Immature natural killer cell (primary cell): ENCODE results near the gene KCNH3. TPM values are rescaled to one million over a fixed set of nuclear protein-coding genes. Genes with fewer than 3 reads are reported as not detected.
"Not testable (repeated sequence)": the region's sequence is repeated elsewhere in the genome, so short reads cannot be mapped to it uniquely, and the experiment has no call there.

ENCODE experiments used
- DNase-seq, 3 donors: peaks; one replicate each; pipeline ENCODE4 v3.0.0; 2022; ENCODE audit warnings: mixed read lengths in 1 of 3
- H3K27ac Mint-ChIP-seq, 6 donors: one replicate each; pipeline ENCODE4 v1.8.0; 2020; ENCODE audit warnings: mixed read lengths in 6 of 6, mild to moderate bottlenecking in 5 of 6, inconsistent platforms in 4 of 6, moderate library complexity in 3 of 6
- H3K27me3 Mint-ChIP-seq, 3 donors: one replicate each; pipeline ENCODE4 v1.8.0; 2020 to 2021; ENCODE audit warnings: low read depth in 3 of 3, mild to moderate bottlenecking in 3 of 3, mixed read lengths in 3 of 3, moderate library complexity in 3 of 3, inconsistent platforms in 1 of 3
- H3K36me3 Mint-ChIP-seq, 3 donors: one replicate each; pipeline ENCODE4 v1.8.0; 2020; ENCODE audit warnings: mixed read lengths in 3 of 3, inconsistent platforms in 2 of 3, mild to moderate bottlenecking in 2 of 3
- H3K4me1 Mint-ChIP-seq, 2 donors: one replicate each; pipeline ENCODE4 v1.8.0; 2020; ENCODE audit warnings: inconsistent platforms in 2 of 2, mild to moderate bottlenecking in 2 of 2, mixed read lengths in 2 of 2, moderate library complexity in 1 of 2
- H3K4me3 Mint-ChIP-seq, 5 donors: one replicate each; pipeline ENCODE4 v1.8.0; 2020; ENCODE audit warnings: mild to moderate bottlenecking in 5 of 5, mixed read lengths in 5 of 5, inconsistent platforms in 3 of 5, moderate library complexity in 3 of 5
- H3K9me3 Mint-ChIP-seq, 6 donors: one replicate each; pipeline ENCODE4 v1.8.0; 2020; ENCODE audit warnings: mild to moderate bottlenecking in 6 of 6, mixed read lengths in 6 of 6, inconsistent platforms in 4 of 6, moderate library complexity in 3 of 6
- polyA plus RNA-seq, 3 donors: library from polyadenylated mRNA; unstranded; fragments of 300-500 nt; fragmentation: Illumina TruSeq; gene quantifications; one replicate each; pipeline ENCODE4 v1.2.3, GENCODE V29; 2021

The KCNH3 gene
- polyA plus RNA-seq, 3 donors from 2014 or later = 0.96 to 1.1 TPM; not detected in 1

DNA sequence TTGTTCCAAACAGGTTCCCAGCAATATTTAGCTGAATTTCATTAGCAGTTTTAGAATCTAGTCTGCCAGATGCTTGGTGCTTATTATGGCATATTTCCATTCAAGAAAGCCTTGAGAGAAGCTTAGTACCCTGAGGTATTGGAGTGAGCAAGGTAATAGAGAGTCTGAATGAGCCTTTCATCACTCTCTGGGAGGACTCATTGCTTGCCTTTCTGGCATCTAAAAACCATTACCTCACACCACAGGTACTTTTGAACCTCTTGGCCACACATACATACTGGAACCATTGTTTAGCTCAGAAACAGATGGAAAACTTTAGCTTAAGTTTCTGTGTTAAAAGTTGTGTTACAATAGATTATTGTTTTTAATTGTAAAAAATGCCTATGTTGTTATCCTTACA, 27.4 kb upstream of the KCNH3 start:
- Mint-ChIP-seq H3K4me1 (no peaks in the 10 kb centered on the region), H3K27me3 (no peaks in the 10 kb centered on the region), H3K4me3 (no peak overlapping the region), H3K27ac (no peak overlapping the region), H3K9me3 (no peaks in the 10 kb centered on the region), H3K36me3 (peaks cover 0 to 7% (median 3%) of the 10 kb centered on the region in 3 donors)
- no peak for DNase-seq

DNA sequence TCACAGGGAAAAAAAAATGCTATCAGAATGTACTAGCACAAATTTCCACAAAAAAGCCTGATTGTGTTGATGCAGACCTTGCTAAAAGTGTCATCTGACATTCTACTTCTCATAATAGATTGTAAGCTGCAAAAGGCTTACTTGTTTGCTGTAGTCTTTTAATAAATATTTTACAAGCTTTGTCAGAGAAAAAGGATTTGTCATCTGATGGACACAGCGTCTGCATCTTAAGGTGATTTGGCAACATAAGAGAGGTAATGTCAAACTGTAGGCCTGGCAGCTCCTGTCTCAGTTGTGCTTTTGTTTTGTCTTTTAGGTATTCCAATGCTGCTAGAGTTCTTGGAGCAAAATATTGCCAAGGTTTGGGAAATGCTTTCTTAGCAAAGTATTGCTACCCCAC, 26.3 kb upstream of the KCNH3 start:
- H3K4me3 Mint-ChIP-seq = no peak overlapping the region
- no peaks in the 10 kb centered on the region for H3K9me3 Mint-ChIP-seq
- no peak overlapping the region for H3K27ac Mint-ChIP-seq
- H3K4me1 Mint-ChIP-seq = no peaks in the 10 kb centered on the region
- no peak for DNase-seq
- H3K36me3 Mint-ChIP-seq = peaks cover 0 to 4% (median 3%) of the 10 kb centered on the region in 3 donors
- no peaks in the 10 kb centered on the region for H3K27me3 Mint-ChIP-seq

DNA sequence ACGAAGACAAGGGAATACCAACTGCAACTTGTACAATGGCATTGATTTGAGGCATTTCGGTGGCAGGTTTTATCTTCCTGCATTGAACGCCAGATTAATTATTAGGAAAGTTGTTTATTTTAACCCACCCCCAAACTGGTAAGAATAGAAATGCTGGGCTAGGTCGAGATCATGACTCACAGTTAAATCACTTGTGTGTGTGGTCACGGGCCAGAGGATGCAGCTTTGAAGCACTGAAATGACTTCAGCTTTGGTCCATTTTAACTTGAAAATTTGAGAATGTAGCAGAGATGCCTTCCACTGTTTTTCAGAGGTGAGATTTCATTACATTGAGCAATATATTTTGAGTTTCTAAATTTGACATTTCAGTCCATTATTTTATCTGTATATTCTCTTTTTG, 23.6 kb upstream of the KCNH3 start:
- Mint-ChIP-seq H3K9me3 (no peaks in the 10 kb centered on the region), H3K36me3 (peaks cover 1 to 8% (median 4%) of the 10 kb centered on the region in 3 donors), H3K27ac (no peak overlapping the region), H3K4me3 (no peak overlapping the region), H3K4me1 (no peaks in the 10 kb centered on the region), H3K27me3 (no peaks in the 10 kb centered on the region)
- no peak for DNase-seq

DNA sequence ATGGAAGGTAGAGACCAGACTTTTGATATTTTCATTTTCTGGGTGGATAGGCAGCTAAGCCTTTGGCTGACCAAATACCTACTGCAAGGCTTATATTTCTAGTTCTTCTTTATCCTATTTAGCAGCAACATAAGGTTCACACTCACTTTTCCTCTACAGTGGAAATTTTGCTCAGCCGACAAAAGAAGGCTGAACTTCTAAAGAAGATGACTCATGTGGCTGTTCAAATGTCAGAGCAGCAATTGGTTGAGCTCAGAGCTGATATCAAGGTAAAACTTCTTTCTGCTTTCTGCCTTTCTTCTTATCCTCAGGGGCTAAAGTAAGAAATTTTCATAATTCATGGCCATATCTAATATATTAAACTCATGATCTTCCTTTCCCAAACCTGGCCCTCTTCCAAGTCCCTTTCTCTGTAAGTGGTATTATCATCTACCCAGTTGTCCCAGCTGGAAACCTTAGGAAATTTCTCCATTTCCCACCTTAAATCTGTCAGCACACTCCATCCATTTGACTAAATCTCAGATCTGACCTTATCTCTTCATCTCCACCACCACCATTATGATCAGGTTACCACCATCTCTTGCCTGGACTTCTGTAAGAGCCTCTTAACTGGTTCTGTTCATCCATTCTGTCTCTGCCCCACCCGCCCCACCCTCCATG, 19.8 kb upstream of the KCNH3 start:
- DNase-seq = no peak
- Mint-ChIP-seq H3K4me3 (no peak overlapping the region), H3K9me3 (no peaks in the 10 kb centered on the region), H3K27me3 (no peaks in the 10 kb centered on the region), H3K36me3 (peaks cover 3 to 20% (median 12%) of the 10 kb centered on the region in 3 donors), H3K4me1 (no peaks in the 10 kb centered on the region), H3K27ac (no peak overlapping the region)

DNA sequence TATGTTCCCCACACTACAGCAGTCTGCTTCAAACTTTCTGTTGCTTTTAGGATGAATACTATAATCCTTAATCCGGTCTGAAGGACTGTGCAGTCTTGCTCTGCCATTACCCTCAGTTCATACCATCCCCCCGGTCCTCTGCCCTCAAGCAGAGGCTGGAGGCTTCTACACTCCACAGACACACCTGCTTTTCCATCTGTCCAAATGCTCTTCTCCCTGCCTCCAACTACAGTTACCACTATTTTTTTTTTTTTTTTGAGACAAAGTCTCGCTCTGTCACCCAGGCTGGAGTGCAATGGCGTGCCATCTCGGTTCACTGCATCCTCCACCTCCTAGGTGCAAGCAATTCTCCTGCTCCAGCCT, 19.3 kb upstream of the KCNH3 start:
- Mint-ChIP-seq H3K27me3 (no peaks in the 10 kb centered on the region), H3K27ac (no peak overlapping the region)
- no peak for DNase-seq

DNA sequence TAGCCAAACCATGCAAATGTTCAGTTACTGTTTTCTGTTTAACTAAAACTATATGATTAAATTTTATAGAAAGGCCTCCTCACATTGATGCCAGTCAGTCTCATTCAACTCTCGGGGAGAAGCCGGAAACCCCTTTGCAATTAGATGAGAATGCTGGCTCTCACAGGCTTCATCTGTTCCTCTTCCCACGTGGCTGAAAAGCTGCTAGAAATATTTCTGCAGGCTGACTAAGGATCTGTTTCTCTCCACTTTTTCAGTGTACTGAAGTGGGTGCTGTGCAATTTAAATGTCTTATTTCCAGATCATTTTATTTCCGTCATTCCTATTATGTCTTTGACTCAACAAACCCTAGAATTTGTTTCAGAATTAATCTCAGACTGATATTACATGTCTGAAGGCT, 17.4 kb upstream of the KCNH3 start:
- no peak for DNase-seq
- no peaks in the 10 kb centered on the region for H3K27me3 Mint-ChIP-seq
- H3K4me3 Mint-ChIP-seq = no peak overlapping the region
- no peaks in the 10 kb centered on the region for H3K4me1 Mint-ChIP-seq
- no peaks in the 10 kb centered on the region for H3K9me3 Mint-ChIP-seq
- H3K27ac Mint-ChIP-seq = no peak overlapping the region
- H3K36me3 Mint-ChIP-seq = peaks cover 18 to 25% (median 18%) of the 10 kb centered on the region in 3 donors

More for the DNA sequence above, 19.3 kb upstream of the KCNH3 start:
- Mint-ChIP-seq H3K36me3 (peaks cover 3 to 20% (median 12%) of the 10 kb centered on the region in 3 donors), H3K4me3 (no peak overlapping the region), H3K4me1 (no peaks in the 10 kb centered on the region), H3K9me3 (no peaks in the 10 kb centered on the region)

DNA sequence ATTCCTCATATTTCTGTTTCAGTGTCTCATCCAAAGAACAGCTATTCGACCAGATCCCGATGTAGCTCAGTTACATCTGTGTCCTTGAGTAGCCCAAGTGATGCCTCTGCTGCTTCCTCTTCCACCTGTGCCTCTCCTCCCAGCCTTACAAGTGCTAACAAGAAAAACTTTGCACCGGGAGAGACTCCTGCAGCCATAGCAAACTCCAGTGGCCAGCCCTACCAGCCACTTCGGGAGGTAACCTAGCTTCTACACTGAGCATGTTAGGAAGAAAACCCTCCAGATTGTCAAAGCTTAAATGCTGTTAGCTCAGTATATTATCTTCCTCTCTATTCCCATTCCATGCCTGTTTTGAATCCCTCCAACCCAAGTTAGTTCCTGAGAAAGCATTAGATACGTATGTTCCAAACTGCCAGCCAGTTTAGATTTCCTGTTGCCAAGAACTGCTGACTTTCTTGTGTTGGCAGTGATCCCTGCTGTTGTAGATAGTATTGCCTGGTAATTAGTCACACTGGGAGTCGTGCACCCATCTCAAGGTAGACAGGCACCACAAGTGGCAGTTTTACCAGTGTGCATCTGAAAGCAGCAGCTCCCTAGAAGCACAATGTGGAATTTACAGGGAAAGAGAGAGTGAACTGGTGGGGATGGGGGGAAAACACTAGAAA, 14.0 kb upstream of the KCNH3 start:
- DNase-seq = no peak
- no peaks in the 10 kb centered on the region for H3K9me3 Mint-ChIP-seq
- H3K27ac Mint-ChIP-seq = peak overlapping the region in 1 of 6 donors; percentile 10
- no peak overlapping the region for H3K4me3 Mint-ChIP-seq
- peaks cover 24 to 29% (median 26%) of the 10 kb centered on the region in 3 donors for H3K36me3 Mint-ChIP-seq
- peaks cover 0 to 1% (median 0%) of the 10 kb centered on the region in 3 donors for H3K27me3 Mint-ChIP-seq
- H3K4me1 Mint-ChIP-seq = no peaks in the 10 kb centered on the region

DNA sequence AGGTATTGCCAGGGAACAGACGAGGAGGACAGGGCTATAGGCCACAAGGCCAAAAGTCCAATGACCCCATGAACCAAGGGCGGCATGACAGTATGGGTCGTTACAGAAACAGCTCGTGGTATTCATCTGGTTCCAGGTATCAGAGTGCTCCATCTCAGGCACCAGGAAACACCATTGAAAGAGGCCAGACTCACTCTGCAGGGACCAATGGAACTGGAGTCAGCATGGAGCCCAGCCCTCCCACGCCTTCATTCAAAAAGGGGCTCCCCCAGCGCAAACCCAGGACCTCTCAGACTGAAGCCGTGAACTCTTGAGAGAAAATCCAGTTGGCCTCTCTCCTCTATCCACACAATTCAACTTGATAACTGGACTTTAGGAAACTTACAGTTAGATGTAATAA, 12.9 kb upstream of the KCNH3 start:
- H3K4me3 Mint-ChIP-seq = no peak overlapping the region
- H3K27ac Mint-ChIP-seq = no peak overlapping the region
- no peaks in the 10 kb centered on the region for H3K9me3 Mint-ChIP-seq
- peaks cover 21 to 26% (median 25%) of the 10 kb centered on the region in 3 donors for H3K36me3 Mint-ChIP-seq
- no peak for DNase-seq
- no peaks in the 10 kb centered on the region for H3K4me1 Mint-ChIP-seq
- H3K27me3 Mint-ChIP-seq = peaks cover 0 to 1% (median 0%) of the 10 kb centered on the region in 3 donors

DNA sequence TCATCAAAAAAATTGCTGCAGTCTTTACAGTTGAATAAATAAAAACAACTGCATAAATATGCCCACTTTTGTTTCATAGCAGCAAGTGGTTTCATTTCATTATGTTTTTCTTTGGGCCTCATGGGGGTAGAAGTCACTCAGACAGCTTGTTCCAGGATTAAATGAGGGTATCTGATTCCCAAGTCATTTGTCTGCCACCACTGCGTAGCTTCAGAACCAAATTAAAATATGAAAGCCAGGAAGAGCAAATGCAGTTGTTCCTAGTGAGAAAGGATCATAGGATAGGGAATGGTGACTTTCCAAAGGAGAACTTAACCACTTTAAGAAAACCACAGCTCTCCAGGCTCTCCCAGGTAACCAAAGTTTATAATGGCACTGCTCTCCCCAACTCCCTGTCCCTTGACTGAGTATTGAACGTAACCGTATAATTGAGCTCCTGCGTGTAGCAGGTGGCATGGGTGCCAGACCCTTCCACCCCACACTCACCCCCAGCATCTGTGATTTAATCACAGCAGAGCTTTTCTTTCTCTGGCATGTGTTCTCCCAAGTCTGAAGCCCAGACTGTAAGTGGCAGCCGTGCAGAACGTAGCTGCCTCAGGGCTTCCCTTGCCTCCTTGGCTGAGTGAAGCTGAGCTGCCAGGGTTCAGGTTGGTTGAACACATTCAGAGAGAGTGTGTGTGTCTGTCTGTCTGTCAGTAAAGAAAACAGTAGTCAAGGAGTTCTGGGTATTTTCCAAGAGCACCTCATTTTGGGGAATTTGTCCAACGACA, 11.3 kb upstream of the KCNH3 start:
- no peaks in the 10 kb centered on the region for H3K9me3 Mint-ChIP-seq
- peaks cover 18 to 25% (median 19%) of the 10 kb centered on the region in 3 donors for H3K36me3 Mint-ChIP-seq
- H3K4me3 Mint-ChIP-seq = no peak overlapping the region
- DNase-seq = no peak
- no peak overlapping the region for H3K27ac Mint-ChIP-seq
- peaks cover 0 to 1% (median 0%) of the 10 kb centered on the region in 3 donors for H3K27me3 Mint-ChIP-seq
- no peaks in the 10 kb centered on the region for H3K4me1 Mint-ChIP-seq

DNA sequence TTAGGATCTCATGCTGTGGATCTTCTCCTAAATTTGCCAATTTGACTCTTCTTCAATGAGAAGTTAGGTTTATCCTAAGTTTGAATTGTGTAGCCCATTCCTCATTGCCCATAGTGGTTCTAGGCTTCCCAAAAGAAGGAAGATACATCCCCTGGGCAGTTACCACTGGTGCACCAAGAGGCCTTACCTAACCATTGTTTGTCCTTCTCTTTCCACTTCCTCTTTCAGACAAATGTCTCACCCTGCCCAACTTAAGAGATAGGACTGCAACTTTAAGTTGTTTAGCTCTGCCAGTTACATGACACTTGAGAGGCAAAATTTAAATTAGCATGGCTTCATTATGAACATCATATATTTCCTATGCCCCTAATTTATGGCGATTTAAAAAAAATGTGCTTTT, 9.4 kb upstream of the KCNH3 start:
- peaks cover 0 to 1% (median 0%) of the 10 kb centered on the region in 3 donors for H3K27me3 Mint-ChIP-seq
- H3K27ac Mint-ChIP-seq = no peak overlapping the region

DNA sequence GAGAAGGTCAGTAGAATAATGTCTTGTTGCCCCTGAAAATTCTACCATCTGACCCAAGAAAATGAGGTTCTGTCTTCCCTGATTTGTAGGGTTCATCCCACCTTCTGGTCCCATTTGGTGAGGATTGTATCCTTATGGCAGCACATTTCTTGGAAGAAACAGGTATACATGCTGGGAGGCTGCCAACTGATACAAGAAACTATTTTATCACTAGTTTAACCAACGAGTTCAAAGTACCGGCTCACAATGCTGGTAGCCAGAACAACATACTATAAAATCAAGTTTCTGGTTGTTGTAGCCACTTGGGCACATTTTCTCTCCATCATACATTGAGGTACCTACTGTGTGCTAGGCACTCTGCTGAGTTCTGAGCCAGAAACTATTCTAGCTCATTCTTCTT, 7.1 kb upstream of the KCNH3 start:
- Mint-ChIP-seq H3K4me1 (no peaks in the 10 kb centered on the region), H3K36me3 (peaks cover 3 to 9% (median 5%) of the 10 kb centered on the region in 3 donors), H3K4me3 (no peak overlapping the region), H3K9me3 (no peaks in the 10 kb centered on the region), H3K27me3 (peaks cover 2 to 6% (median 3%) of the 10 kb centered on the region in 3 donors), H3K27ac (no peak overlapping the region)
- no peak for DNase-seq

More for the DNA sequence above, 9.4 kb upstream of the KCNH3 start:
- Mint-ChIP-seq H3K4me1 (no peaks in the 10 kb centered on the region), H3K36me3 (peaks cover 14 to 25% (median 15%) of the 10 kb centered on the region in 3 donors), H3K4me3 (no peak overlapping the region), H3K9me3 (no peaks in the 10 kb centered on the region)
- DNase-seq = no peak

DNA sequence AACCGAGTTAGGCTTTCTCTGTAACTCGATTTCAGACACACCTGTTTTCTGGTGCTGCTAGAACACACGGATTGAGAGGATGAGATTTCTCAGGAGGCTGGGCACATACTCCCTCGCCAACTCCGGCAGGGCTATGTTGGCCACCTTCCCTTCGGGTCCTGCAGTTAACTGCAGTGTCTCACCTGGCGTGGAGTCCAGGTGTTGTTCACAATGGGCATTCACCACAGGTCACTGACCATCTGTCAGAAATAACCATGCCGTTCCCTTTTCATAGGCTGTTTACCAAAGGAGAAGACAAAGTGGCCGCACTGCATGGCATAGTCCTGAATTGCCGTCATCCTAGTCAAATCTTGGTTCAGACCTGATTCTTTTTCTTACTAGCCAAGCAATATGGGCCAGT, 5.5 kb upstream of the KCNH3 start:
- peaks cover 0 to 2% (median 0%) of the 10 kb centered on the region in 6 donors for H3K9me3 Mint-ChIP-seq

DNA sequence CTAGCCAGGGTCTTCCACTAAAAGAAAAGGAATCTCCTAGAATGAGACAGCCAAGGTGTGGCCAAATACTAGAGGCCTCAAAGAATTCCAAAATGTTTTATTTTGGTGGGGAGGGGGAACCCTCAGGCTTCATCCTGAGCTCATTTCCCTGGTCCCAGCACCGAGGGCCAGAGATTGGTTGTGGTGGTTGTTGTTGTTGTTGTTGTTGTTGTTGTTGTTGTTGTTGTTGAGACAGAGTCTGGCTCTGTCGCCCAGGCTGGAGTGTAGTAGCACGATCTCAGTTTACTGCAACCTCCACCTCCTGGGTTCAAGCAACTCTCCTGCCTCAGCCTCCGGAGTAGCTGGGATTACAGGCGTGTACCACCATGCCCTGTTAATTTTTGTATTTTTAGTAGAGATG, 4.7 kb upstream of the KCNH3 start:
- not testable (repeated sequence) for H3K27ac Mint-ChIP-seq, H3K9me3 Mint-ChIP-seq, DNase-seq, H3K36me3 Mint-ChIP-seq
- Mint-ChIP-seq H3K4me1 (peaks cover 8 to 10% of the 10 kb centered on the region in 2 donors), H3K4me3 (peak overlapping the region in 1 of 5 donors; percentile 45), H3K27me3 (peaks cover 10 to 14% (median 12%) of the 10 kb centered on the region in 3 donors)

More for the DNA sequence above, 5.5 kb upstream of the KCNH3 start:
- no peak overlapping the region for H3K27ac Mint-ChIP-seq
- H3K27me3 Mint-ChIP-seq = peaks cover 10 to 13% (median 12%) of the 10 kb centered on the region in 3 donors
- H3K4me1 Mint-ChIP-seq = peaks cover 8 to 10% of the 10 kb centered on the region in 2 donors
- no peak overlapping the region for H3K4me3 Mint-ChIP-seq
- no peak for DNase-seq
- peaks cover 0 to 3% (median 2%) of the 10 kb centered on the region in 3 donors for H3K36me3 Mint-ChIP-seq

DNA sequence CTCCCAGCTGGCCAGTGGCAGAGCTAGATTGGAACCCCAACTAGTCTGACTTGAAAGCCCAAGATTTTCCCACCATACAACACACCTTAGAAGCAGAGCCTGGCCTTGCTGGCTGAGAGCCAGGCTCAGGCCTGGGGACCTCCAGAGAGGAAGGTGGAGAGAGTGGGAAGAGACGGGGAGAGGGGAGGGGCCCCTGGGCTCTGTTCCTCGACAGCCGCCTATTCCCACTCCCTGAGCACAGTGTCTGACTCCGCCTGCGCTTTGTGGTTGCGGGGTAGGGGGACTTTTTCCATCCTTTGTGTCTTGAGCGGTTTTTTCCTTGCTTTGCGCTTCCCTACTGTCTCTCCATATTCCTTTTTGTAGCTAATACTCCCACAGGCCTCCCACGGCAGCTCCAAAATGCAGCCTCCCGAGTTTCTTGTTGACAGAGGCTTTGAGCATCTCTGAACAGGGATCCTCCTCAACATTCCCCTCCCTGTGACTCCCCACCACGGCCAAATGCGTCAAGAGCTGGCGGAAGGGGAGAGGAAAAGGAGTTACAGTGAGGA, 4.0 kb upstream of the KCNH3 start:
- DNase-seq = no peak
- no peaks in the 10 kb centered on the region for H3K36me3 Mint-ChIP-seq
- H3K4me1 Mint-ChIP-seq = peaks cover 8 to 10% of the 10 kb centered on the region in 2 donors
- H3K9me3 Mint-ChIP-seq = peaks cover 0 to 2% (median 0%) of the 10 kb centered on the region in 6 donors
- no peak overlapping the region for H3K4me3 Mint-ChIP-seq
- peaks cover 10 to 18% (median 12%) of the 10 kb centered on the region in 3 donors for H3K27me3 Mint-ChIP-seq
- H3K27ac Mint-ChIP-seq = no peak overlapping the region
